MM.1S (cell line): ENCODE measurements around the gene MYBPHL.

Source experiments
- CTCF ChIP-seq: fragments of 300-600 bp; sonication (generic); IDR thresholded peaks from 2 replicates; pipeline ENCODE4 v1.5.1; 2016; ENCODE audit warnings: antibody characterized with exemption, low read length, mixed read lengths
- EZH2phosphoT487 ChIP-seq: fragments of 300-600 bp; sonication (generic); IDR thresholded peaks from 2 replicates; pipeline ENCODE4 v1.6.1; 2018; ENCODE audit warnings: antibody characterized with exemption, low read length

GRCh38 chr1:109296782-109297181 lies 10.0 kb downstream of the MYBPHL start:
- TF ChIP-seq CTCF = no peak
- TF ChIP-seq EZH2phosphoT487 = no peak
